Subcutaneous abdominal adipose tissue (tissue), 5 donors: ENCODE data around the gene VKORC1L1.

ENCODE experiments used
- H3K27ac ChIP-seq: one replicate; pipeline ENCODE4 v1.7.0; 2013; ENCODE audit warnings: low read depth, mild to moderate bottlenecking, inconsistent platforms, low read length, moderate library complexity
- H3K27me3 ChIP-seq, 5 donors: one replicate each; pipeline ENCODE4 v1.7.0; 2013; ENCODE audit warnings: low read length in 5 of 5, inconsistent platforms in 1 of 5; ENCODE audit not compliant: control insufficient read depth in 5 of 5, insufficient read depth in 4 of 5
- H3K36me3 ChIP-seq, 5 donors: one replicate each; pipeline ENCODE4 v1.7.0; 2013; ENCODE audit warnings: low read length in 5 of 5; ENCODE audit not compliant: control insufficient read depth in 5 of 5, insufficient read depth in 5 of 5
- H3K4me1 ChIP-seq, 5 donors: one replicate each; pipeline ENCODE4 v1.7.0; 2013; ENCODE audit warnings: low read length in 5 of 5, mild to moderate bottlenecking in 3 of 5, moderate library complexity in 1 of 5; ENCODE audit not compliant: control insufficient read depth in 5 of 5, insufficient read depth in 5 of 5
- H3K4me3 ChIP-seq, 5 donors: one replicate each; pipeline ENCODE4 v1.7.0; 2013; ENCODE audit warnings: low read length in 5 of 5, low read depth in 1 of 5
- H3K9ac ChIP-seq, 5 donors: one replicate each; pipeline ENCODE4 v1.7.0; 2013; ENCODE audit warnings: low read length in 5 of 5, mild to moderate bottlenecking in 4 of 5, moderate library complexity in 3 of 5
- H3K9me3 ChIP-seq, 5 donors: one replicate each; pipeline ENCODE4 v1.7.0; 2013; ENCODE audit warnings: low read length in 5 of 5; ENCODE audit not compliant: control insufficient read depth in 5 of 5
- donor health status: healthy.
- donor health status: healthy.
- donor health status: healthy.
- donor health status: healthy.
- donor health status: healthy.

The VKORC1L1 gene

DNA sequence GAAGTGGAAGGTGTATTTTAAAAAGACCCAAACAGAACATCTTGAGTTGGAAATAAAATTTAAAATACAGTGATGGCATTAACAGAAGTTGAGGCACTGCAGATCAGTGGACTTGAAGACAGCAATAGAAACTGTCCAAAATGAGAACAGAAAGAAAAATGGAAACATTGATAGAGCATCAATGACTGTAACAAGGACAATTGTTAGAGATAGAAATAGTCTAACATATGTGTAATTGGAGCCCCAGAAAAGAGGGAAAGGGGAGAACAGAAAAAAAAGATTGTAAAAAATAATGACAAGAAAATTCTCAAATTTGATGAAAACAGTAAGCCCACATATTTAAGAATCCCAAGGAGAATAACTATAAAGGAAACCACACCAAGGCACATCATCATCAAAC is 29.4 kb downstream of the VKORC1L1 start:
- Histone ChIP-seq H3K4me1 (peaks cover 0 to 6% (median 4%) of the 10 kb centered on the region in 5 donors), H3K27ac (no peak overlapping the region), H3K9ac (no peak overlapping the region), H3K36me3 (peaks cover 0 to 13% (median 0%) of the 10 kb centered on the region in 5 donors), H3K4me3 (no peak overlapping the region), H3K9me3 (peaks cover 0 to 11% (median 2%) of the 10 kb centered on the region in 5 donors), H3K27me3 (no peaks in the 10 kb centered on the region)

DNA sequence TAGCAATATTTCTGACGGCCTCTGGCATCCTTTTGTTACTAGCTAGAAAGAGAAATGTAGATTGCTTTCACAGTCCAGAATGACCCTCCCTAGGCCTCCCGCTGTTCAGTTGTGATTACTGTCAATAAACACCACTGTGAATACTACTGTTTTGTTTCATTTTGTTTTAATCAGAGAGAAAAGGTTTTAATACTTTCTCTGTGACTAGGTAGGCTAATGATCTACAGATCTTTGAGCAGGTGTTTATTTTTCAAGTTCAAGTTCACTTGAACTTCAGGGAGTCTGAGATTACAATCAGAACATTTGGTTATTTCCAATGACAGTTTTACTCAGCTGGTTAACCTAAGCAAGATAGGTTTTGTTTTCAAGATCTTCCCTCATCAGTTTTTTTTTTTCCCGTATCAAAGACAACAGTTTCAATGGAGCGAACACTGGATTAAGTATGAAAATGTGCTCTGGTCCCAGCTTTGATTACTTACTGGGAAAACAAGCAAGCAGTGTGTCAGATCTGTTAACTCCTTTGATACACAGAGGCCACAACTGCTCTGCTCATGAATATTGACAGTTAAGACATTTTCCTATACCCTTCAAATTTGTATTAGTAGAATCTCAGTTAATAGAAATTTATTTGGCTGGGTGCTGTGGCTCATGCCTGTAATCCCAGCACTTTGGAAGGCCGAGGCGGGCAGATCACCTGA is 34.8 kb downstream of the VKORC1L1 start:
- H3K4me3 ChIP-seq, result no peak overlapping the region
- peaks cover 0 to 6% (median 0%) of the 10 kb centered on the region in 5 donors for H3K9me3 ChIP-seq
- peaks cover 0 to 17% (median 5%) of the 10 kb centered on the region in 5 donors for H3K4me1 ChIP-seq
- H3K27me3 ChIP-seq, result no peaks in the 10 kb centered on the region
- peak overlapping the region in 1 of 5 donors; percentile 19 for H3K9ac ChIP-seq
- peaks cover 0 to 6% (median 0%) of the 10 kb centered on the region in 5 donors for H3K36me3 ChIP-seq
- no peak overlapping the region for H3K27ac ChIP-seq

DNA sequence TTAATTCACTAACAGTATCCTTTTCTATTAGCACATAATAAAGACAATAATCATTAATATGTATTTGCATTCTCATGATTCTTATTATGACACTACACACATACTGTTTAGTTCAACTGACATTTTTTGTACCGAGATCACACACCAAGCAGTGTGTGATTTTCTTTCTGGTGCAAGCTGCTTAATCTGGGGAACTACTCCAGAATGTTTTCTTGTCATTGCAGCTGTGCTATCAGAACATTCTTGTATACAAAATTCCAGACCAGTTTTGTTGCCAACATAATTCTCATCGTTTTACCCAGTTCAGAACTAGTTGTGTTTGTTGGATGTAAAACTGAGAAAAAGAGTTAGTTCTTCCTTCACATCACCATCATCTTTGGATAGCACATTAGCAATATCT is 37.4 kb downstream of the VKORC1L1 start:
- H3K27ac ChIP-seq, result no peak overlapping the region
- H3K27me3 ChIP-seq, result no peaks in the 10 kb centered on the region
- no peak overlapping the region for H3K9ac ChIP-seq
- H3K4me1 ChIP-seq, result peaks cover 0 to 17% (median 5%) of the 10 kb centered on the region in 5 donors
- no peak overlapping the region for H3K4me3 ChIP-seq
- H3K36me3 ChIP-seq, result no peaks in the 10 kb centered on the region
- H3K9me3 ChIP-seq, result no peaks in the 10 kb centered on the region

DNA sequence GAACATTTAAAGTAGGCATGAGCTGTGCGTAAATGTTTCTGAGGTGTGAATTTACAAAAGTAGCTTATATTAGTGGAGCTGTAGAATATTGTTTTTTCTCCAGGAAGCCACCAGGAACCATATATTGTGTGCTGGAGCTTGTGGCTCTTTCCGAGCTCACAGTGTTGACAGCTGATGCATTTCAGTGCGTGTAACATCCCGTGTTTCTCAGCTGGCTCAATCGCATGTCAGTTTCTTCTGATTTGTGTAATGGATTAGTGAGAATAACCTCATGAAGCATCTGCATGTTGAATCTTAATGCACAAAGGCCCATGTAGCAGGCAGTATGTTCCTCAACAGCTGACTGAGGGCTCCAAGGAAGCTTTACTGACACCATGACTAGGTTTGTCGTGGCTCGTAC is 39.4 kb downstream of the VKORC1L1 start:
- no peak overlapping the region for H3K27ac ChIP-seq

DNA sequence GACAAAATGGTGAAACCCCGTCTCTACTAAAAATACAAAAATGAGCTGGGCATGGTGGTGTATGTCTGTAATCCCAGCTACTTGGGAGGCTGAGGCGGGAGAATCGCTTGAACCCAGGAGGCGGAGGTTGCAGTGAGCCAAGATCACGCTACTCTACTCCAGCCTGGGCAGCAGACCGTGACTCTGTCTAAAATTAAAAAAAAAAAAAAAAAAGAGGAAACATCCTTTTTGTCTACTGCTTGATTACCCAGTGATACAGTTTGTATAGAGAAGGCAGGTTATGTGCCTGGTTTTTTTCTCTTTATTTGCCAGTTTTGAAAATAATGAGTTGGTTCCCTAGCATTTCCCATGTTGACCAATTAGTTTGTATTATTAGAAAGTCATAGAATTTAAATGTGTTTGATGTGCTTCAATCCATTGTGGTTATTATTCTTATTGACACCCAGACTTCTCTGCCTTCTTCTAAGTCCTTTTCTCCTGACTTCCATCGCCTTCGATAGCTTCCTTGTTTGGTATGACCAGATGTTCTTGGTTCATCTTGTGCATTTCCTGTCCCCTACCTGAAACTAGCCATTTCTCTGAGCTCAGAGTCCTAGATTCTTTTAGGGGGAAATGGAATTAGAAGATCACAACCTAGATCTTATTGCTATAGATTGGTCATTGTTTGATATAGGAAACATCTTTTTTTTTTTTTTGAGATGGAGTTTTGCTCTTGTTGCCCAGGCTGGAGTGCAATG is 43.2 kb downstream of the VKORC1L1 start:
- Histone ChIP-seq H3K9ac (no peak overlapping the region), H3K4me1 (peaks cover 0 to 9% (median 0%) of the 10 kb centered on the region in 5 donors), H3K4me3 (no peak overlapping the region), H3K9me3 (no peaks in the 10 kb centered on the region), H3K27ac (no peak overlapping the region), H3K36me3 (peaks cover 0 to 4% (median 0%) of the 10 kb centered on the region in 5 donors), H3K27me3 (no peaks in the 10 kb centered on the region)

More for the DNA sequence above, 39.4 kb downstream of the VKORC1L1 start:
- no peaks in the 10 kb centered on the region for H3K9me3 ChIP-seq
- no peaks in the 10 kb centered on the region for H3K27me3 ChIP-seq
- no peak overlapping the region for H3K4me3 ChIP-seq
- peaks cover 0 to 17% (median 5%) of the 10 kb centered on the region in 5 donors for H3K4me1 ChIP-seq
- H3K9ac ChIP-seq, result no peak overlapping the region
- no peaks in the 10 kb centered on the region for H3K36me3 ChIP-seq

DNA sequence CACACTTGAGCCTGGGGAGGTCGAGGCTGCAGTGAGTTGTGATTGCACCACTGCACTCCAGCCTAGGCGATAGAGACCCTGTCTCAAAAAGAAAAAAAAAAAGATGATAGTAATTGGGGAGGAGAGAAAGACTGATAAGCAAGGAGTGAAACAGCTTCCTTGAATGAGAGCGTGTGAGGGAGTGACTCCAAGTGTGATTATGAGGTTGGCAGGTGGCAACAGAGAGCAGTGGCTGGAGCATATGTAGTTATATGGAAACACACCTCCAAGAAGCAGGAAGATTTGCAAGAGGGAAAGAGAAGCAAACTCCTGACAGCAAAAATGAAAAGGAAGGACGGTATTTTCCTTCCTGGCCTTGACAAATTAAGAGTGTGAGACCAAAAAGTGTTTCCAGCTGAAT is 50.4 kb downstream of the VKORC1L1 start:
- Histone ChIP-seq H3K4me1 (peaks cover 0 to 21% (median 6%) of the 10 kb centered on the region in 5 donors), H3K27me3 (no peaks in the 10 kb centered on the region), H3K27ac (no peak overlapping the region), H3K9ac (no peak overlapping the region), H3K9me3 (no peaks in the 10 kb centered on the region), H3K36me3 (peaks cover 0 to 4% (median 0%) of the 10 kb centered on the region in 5 donors), H3K4me3 (no peak overlapping the region)

DNA sequence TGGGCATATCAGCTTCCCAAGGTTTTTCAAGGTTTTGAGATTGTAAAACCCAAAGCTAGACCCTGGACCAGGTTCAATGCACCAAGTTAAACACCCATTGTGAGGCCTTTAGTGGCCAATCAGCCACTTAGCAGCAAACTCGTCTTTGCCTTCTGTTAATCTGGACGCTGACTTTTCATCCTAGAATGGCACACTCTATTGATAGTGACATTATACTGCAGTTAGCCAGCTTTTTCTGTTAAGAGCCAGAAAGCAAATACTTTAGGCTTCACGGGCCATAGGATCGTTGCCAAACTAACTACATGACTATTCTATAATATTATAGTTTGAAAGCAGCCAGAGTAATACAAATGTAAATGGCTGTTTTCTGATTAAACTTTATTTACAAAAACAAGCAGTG is 51.3 kb downstream of the VKORC1L1 start:
- peak overlapping the region; percentile 1 for H3K27ac ChIP-seq
- peaks cover 0 to 3% (median 0%) of the 10 kb centered on the region in 5 donors for H3K36me3 ChIP-seq
- H3K27me3 ChIP-seq, result no peaks in the 10 kb centered on the region
- peaks cover 0 to 21% (median 6%) of the 10 kb centered on the region in 5 donors for H3K4me1 ChIP-seq
- no peak overlapping the region for H3K9ac ChIP-seq
- no peak overlapping the region for H3K4me3 ChIP-seq
- H3K9me3 ChIP-seq, result no peaks in the 10 kb centered on the region

DNA sequence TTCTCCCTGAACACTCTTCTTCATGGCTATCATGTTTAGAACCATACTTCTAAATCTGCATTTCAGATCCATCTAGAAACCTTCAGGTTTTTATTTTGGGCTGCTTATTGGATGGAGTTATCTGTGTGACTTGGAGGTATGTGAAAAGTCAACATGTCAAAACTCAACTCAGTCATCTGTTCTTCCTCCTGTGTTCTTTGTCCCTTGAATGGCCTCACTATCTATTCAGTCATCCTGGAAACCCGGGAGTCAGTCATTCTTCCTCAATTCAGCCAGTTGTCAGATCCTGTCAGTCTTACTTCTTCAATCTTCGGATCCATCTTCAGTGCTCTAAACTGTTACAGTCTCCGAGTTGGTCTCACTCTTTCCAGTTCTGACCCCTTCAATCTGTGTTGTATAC is 52.2 kb downstream of the VKORC1L1 start:
- Histone ChIP-seq H3K9me3 (no peaks in the 10 kb centered on the region), H3K36me3 (no peaks in the 10 kb centered on the region), H3K27ac (no peak overlapping the region), H3K4me1 (peaks cover 0 to 21% (median 6%) of the 10 kb centered on the region in 5 donors), H3K4me3 (no peak overlapping the region), H3K9ac (no peak overlapping the region), H3K27me3 (no peaks in the 10 kb centered on the region)

DNA sequence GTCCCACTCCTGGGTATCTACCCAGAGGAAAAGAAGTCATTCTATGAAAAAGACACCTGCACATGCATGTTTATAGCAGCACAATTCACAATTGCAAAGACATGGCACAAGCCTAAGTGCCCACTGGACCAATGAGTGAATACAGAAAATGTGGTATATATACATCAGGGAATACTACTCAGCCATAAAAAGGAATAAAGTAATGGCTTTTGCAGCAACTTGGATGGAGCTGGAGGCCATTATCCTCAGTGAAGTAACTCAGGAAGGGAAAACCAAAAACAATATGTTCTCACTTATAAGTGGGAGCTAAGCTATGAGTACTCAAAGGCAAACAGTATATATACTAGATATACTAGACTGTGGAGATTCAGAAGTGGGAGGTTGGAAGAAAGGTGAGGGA is 53.7 kb downstream of the VKORC1L1 start:
- Histone ChIP-seq H3K27ac (no peak overlapping the region), H3K9ac (no peak overlapping the region)

More for the DNA sequence above, 53.7 kb downstream of the VKORC1L1 start:
- Histone ChIP-seq H3K4me3 (no peak overlapping the region), H3K27me3 (no peaks in the 10 kb centered on the region), H3K36me3 (no peaks in the 10 kb centered on the region), H3K9me3 (no peaks in the 10 kb centered on the region), H3K4me1 (peaks cover 0 to 22% (median 6%) of the 10 kb centered on the region in 5 donors)
